ENCODE measurements around the gene LUC7L3.

- TF ChIP-seq CTCF (IDR thresholded peaks at IDR 0.05) (no peak), ZFX (IDR thresholded peaks at IDR 0.05; ENCODE audit: borderline replicate concordance) (no peak)
Measured at GRCh38 chr17:50768346-50768761, 49.0 kb downstream of the LUC7L3 start.
